GM19328 (cell line): ENCODE results near the gene PEAR1.

Experiments
- ATAC-seq: cut with Tn5 transposase; IDR thresholded peaks from one replicate; pipeline ENCODE4 v1.9.1; 2021; ENCODE audit warnings: mild to moderate bottlenecking, moderate library complexity; ENCODE audit not compliant: unreplicated experiment

PEAR1 gene, protein sequence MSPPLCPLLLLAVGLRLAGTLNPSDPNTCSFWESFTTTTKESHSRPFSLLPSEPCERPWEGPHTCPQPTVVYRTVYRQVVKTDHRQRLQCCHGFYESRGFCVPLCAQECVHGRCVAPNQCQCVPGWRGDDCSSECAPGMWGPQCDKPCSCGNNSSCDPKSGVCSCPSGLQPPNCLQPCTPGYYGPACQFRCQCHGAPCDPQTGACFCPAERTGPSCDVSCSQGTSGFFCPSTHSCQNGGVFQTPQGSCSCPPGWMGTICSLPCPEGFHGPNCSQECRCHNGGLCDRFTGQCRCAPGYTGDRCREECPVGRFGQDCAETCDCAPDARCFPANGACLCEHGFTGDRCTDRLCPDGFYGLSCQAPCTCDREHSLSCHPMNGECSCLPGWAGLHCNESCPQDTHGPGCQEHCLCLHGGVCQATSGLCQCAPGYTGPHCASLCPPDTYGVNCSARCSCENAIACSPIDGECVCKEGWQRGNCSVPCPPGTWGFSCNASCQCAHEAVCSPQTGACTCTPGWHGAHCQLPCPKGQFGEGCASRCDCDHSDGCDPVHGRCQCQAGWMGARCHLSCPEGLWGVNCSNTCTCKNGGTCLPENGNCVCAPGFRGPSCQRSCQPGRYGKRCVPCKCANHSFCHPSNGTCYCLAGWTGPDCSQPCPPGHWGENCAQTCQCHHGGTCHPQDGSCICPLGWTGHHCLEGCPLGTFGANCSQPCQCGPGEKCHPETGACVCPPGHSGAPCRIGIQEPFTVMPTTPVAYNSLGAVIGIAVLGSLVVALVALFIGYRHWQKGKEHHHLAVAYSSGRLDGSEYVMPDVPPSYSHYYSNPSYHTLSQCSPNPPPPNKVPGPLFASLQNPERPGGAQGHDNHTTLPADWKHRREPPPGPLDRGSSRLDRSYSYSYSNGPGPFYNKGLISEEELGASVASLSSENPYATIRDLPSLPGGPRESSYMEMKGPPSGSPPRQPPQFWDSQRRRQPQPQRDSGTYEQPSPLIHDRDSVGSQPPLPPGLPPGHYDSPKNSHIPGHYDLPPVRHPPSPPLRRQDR

DNA sequence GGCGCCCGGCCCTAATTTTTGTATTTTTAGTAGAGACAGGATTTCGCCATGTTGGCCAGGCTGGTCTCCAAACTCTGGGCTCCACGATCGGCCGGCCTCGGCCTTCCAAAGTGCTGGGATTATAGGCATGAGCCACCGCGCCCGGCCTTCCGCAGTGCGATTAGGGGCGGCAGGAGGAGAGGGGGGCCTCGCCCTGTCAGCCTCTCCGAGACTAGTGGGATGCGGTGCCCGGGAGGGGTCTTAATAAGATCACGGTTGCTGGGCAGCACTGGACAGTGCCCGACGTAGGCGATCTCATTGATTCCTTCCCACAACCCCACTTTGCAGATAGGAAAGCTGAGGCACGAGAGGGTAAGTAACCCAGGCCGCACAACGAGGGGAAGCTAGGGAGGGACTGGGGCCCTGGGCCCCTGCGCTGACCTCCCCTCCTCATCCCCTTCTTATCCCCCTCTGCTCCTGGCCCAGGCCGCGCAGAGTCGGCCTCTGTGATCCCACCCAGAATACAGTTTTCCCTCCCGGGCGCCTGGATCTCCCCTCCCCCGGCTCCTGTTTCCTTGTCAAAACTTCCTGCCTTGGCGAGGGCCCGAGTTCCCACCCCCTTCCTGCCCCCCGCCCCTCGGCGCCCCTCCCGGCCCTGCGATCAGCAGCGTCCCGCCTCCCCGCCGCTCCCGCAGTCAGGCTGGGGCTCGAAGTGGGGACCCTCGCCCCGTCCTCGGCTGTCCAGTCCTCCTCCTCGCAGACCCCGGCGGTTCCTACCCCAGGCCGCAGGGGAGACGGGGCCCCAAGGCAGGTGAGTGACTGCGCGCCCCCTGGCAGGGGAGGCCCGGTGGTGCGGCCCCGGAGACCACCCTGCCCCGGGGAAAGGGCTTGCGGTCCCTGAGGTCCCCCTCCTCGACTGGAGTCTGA lies at the start of gene PEAR1:
Gene PEAR1, plus strand, starts transcription at position 671 of the 906 bp plus-strand sequence. CDS start 10,209 bp downstream, outside the sequence.
- no peak for ATAC-seq

DNA sequence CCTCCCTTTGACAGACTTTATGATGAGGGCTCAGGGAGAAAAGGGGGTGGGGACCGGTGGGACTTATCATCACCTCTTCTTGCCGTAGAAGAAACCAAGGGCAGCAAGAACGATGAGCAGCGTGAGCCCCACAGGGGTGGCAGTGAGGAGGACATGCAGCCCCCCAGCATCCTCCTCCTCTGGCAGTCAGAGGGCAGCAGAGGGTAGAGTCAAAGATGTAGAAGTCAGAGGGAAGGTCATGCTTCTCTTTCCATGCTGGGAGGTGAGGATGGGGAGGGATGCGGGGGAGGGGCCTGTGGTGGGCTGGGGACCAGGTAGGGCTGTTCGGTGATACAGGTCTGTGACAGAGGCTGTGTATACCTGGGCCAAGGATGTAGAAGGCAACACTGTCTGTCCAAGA lies 49.4 kb upstream of the PEAR1 start:
- no peak for ATAC-seq

DNA sequence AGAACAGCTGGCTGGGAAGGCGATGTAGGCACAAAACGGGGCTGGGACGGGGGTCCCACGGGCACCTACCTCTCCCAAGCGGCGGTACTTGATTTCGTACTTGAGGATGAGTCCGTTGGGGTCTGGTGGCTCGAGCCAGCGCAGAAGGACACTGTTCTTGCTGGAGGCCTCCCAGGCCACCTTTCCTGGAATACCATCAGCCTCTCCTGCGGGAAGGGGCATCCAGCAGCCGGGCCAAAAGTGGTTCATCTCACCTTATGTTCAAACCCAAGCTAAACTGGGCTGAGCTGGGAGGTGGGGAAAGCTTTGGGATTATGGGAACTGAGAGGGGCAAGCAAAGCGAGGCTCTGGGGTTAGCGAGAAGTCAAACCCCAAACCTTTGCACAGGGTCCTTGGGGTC lies 48.9 kb upstream of the PEAR1 start:
- no peak for ATAC-seq

DNA sequence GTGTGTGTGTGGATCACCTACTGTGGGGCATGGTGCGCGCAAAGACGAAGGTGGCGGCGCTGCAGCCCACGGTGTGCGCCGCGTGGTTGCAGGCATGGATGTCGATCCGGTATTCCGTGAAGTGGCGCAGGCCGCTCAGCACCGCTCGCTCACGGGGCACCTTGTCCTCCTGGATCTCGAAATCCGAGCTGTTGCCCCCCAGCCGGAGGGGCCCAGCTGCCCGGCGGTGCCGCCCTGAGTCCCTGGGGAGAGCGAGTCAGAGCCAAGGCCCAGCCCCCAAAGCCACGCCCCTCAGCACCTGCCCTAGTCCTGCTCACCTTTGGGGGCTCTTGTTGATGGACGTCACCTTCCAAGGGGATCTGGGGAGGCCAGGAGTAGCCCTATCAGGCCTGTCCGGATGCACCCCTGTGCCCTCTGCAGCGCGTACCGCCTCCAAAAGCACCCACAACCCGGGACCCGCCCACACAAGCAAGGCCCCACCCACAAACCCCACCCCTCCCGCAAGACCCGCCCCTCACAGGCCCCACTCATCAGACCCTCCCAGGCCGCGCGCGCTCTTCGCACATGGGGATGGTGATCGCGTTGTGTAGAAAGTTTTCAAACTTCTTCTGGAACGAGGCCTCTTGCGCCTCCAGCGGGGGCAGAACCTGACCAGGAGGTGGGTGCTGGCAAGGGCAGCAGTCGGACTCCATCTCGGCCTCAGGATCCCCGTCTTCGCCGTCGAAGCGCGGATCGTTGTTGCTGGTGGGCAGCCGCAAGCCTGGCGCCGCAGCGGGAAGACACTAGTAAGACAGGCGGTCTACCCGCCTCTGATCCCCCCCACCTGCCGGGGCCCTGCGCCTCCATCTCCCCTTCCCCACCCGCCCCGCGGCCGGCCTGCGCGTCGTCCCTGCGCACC lies 48.2 kb upstream of the PEAR1 start:
- no peak for ATAC-seq

DNA sequence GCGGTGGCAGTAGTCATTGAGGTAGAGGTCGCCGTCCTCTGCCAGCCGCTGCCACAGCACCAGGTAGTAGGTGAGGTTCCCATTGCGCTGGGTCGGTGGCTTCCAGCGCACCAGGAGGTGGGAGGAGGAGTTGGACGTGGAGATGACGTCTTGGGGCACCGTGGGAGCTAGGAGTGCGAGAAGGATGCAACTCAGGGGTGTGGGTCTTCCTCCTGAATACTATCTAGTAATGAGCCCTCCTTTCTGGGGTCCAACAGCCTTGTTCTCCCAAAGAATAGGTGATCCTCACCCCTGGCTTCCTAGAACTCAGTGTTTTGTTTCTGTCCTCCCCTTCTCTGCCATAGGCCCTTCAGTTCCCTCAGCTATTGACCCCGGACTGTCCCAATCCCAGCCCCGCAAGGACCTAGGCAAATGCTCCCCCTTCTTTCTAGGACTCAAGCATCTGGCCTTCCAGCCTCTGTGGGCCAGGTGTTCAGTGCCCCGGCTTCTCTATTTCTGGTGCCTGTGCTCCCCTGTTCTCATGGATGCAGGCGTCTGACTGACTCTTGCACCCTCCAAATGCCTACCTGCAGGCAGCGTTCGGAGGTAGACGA lies 47.5 kb upstream of the PEAR1 start:
- no peak for ATAC-seq

DNA sequence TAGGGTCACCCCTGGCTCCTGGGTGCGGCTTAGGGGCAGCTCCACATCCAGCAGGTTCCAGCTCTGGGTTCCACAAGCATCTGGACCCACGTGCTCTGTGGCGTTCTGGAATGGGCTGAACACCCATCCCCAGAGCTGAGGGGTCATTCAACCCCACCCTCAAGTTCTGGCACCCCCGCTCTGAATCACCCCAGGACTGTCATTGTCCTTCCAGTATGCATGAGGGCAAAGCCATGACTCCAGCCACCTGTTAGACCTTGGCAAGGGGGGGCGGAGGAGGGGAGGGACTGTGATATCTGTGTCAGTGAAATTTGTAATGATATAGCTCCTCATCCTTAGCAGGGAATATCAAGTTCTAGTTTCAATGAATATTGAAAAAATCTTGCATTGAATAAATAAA lies 46.9 kb upstream of the PEAR1 start:
- no peak for ATAC-seq

DNA sequence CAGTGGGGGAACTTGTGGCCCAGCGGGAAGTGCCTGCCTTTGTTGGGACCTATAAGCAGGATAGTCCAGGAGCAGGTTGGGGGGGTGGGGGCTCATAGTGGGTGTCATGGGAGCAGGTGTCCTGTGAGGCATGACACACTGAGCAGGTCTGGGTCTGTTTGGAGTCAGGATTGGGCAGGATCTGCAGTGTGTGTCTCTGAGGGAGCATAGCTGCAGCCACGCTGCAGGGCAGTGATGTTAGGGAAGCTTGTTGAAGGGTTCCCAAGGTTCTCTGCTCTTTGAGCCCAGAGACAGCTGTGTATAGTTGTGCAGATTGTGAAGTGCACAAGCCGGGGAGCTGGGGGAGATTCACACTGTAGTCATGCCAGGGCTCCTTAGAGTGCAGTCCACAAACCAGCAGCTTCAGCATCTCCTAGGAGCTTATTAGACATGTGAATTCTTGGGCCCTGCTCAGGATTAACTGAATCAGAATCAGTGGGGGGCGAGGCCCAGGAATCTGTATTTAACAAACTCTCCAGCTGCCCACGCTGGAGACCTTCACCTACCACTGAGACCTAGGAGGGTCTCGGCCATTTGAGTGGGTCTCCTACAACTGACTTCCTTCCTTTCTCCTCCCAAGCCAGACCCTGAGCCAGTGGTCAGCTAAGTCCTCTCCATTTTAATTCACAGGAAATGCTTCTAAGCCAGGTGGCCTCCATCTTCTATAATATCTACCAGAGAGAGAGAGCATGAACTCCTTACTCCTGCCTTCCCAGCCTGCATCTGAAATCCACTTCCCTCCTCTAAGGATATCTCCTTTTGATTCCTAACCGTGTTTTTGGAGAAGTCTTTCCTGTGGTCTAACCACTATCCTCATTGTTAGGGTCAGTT lies 45.7 kb upstream of the PEAR1 start:
- ATAC-seq = no peak

DNA sequence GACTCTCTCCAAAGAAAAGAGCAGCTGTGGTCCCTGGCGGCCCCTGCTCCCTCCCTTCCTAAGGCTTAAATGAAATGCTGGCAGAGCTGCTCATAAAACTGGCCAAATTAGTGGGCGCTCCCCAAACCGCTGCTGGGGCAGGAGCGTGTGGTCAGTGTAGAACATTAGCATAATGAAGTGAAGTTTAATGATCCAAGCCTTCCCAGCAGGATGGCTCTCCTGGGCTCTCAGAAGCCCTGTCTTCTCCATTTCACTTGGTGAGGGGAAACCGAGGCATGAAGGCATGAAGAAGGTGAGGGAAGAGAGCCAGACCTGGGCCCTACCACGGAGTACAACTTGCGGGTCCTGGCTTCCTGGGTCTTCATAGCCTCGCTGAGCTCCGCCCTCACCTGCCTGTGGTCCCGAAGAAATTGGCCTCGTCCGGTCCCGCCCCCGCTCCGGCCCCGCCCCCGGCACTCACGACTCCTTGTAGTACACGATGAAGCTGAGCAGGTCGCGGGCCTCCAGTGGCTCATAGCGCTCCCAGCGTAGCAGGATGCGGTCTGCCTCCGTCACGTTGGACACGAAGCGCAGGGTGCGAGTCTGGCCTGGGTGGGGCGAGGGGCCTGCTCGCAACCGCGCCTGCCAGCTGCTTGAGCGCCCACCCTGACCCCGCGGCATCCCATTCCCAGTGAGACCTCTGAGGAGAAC lies 44.9 kb upstream of the PEAR1 start:
- no peak for ATAC-seq

DNA sequence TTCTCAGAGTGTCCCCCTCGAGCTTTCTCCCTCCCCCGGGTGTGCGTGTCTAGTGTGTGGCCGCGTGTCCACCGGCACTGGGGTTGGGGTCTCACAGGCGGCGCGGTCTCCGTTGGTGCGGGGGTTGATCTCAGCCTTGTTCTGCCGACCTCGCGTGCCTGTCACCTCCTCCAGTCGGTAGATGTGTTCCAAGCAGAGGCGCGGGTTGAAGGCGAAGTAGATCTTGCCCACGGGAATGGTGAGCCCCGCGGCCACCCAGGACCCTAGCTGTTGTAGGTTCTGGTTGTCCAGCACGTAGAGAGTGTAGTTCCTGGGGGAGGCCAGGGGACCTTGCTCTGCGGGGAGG lies 44.4 kb upstream of the PEAR1 start:
- ATAC-seq = no peak

DNA sequence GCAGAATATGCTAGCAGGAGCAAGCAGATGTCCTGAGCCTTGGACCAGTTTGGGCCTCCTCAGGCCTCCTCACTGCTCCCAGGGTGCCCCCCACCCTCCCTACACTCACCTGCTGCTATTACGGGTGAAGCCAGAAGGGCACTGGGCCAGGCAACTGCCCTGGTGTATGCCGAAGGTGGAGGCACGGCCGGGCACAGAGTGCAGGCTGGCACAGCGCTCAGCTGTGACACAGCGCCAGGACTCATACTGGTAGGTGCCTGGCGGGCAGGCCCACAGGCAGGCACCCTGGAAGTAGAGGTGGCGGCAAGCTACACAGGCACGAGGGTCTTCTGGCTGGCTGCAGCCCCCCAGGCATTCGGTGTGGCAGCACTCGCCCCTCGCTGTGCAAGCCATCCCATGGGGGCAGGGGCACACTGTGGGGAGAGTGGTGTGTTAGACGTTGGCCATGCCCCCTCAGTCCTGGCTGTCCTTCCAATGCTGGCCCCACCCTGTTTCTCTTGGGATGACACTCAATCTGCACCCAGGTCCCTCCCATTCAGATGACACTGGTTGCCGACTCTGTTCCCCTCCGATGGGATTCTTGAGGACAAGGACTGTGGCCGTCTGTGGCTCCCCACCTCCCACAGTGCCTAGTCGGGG lies 41.6 kb upstream of the PEAR1 start:
- ATAC-seq = no peak

DNA sequence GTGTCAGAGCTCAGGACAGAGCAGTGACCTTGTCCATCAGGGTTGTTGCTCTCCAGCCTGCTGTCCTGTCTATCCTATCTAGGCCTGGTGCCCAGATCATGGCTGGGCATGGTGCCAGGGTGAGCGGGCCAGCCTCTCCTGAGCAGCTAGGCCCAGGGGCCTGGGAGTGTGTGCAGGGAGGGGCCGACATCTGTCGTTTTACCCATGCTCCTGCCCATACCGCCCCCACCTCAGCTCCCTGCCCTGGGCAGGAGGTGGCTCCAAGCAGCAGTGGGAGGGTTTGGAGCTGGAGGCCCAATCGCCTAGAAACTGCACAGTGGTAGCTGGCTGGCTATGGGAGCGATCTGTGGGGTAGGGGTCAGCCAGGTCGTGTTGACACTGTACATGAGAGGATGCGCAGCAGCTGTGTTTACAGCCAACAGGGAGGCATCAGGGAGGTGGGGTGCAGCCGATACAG lies 41.1 kb upstream of the PEAR1 start:
- ATAC-seq = no peak

DNA sequence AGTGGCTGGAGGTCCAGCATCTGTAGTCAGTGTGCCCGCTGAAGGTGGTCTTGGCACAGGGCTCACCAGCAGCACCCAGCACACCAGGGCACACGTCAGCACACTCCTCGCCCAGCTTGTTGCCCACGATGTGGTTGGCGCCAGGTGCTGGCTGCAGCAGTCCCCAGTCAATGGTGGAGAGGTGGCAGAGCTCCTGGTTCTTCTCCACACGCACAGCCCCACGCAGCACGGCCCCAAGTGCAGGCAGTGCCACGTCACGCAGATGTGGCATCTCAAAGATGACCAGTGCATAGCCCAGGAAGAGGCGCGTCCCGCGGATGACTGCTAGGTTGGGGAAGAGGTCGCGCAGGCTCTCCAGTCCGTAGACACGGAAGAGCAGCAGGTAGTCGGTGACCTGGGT lies 39.8 kb upstream of the PEAR1 start:
- ATAC-seq = no peak

DNA sequence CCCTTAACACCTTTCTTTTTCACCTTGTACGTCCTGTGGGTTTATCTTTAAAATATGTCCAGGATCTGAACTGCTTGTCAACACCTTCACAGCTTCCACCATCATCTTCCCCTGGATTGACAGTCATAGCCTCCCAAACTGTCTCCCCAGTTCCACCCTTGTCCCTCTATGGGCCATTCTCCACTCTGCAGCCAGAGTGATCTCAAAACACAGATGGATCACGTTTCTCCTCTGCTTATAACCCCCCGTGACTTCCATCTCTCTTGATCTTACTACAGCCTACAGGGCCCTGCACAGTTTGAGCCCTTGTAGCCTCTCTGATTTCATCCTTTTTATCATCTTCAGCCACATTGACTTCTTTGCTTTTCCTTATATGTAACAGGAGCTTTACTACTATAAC lies 38.9 kb upstream of the PEAR1 start:
- ATAC-seq = no peak

DNA sequence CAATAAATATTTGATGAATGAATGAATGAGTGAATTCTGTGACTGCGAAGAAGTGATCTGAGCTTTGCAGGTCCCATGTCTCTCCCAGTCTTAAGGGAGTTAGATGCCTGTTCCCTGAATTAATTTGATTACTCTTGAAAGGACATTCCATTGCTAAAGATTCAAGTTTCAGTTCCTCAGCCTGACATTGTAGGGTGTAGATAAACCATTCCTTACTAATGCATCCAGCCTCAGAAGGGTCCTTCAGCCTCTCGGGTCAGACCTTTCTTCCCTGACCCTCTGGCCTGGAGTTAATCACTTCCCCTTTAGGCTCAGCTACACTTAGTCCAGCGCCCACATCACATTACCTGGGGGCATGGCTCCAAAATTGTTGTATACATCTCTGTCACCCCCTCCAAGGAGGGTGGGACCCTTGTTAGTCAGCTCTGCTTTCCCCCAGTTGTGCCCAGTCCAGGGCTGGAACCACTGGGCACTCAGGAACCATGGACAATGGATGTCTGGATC lies 37.2 kb upstream of the PEAR1 start:
- ATAC-seq = no peak

DNA sequence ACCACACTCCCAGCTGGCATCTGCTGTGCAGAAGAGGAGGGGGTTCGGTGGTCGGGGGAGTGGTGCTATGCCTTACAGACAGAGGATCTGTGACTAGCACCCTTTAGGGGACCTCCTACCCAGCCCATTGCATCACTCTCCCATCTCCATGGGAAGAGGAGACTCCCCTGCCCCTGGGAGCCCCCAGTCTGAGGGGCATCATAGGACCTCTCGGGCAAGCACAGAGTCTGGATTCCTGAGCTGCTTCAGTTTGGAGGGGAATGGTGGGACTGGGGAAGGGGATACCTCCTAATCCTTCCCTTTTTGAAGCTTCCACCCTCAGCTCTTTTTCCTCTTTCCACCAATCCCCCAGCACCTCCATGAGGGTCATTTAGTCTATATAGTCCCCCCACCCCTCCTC lies 36.0 kb upstream of the PEAR1 start:
- ATAC-seq = no peak

DNA sequence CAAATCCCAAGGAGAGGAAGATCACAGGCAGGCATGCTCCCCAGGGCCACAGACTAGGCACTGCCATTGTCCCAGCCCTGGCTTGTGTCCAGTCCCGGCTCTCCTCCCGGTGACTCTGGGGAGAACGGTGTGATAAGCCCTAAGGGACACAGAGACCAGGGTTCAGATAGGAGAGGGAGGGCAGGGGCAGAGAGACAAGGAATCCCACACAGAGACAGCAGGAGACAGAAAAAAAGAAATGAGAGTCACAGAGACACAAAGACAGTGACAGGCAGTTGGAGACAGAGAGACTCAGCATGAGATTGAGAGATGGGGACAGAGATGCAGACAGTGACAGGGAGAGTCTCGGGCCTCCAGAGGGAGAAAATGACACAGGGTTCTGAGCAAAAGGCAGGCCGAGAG lies 35.0 kb upstream of the PEAR1 start:
- no peak for ATAC-seq

DNA sequence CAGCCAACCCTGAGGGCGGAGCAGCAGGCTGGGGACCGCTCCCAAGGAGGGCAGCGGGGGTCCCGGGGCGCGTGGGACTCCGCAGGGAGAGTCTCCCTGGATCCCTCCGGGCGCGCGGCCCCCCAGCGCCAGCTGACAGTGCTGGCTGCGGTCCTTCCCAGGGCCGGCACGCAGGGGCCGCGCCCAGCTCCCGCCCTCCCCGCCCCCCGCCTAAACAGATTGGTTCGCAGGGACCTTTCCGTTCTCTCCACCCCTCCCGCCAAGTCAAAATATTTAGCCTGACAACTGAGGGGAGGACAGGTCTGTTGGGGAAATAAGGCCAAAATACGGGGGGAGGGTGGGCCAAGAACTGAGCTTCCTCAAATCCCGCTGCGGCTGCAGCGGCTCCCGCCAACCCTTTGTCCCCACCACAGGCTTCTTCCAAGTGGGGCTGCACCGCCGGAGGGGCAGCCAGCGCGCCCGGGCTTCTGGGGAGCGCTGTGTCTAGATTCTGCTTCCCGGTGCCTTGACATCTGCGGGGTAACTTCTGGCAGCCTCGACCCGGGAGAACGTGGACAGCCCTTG lies 34.5 kb upstream of the PEAR1 start, which contains the start of gene INSRR:
Gene INSRR, minus strand, starts transcription at position 159 of the 564 bp plus-strand sequence. CDS start 496 bp downstream, outside the sequence.
- no peak for ATAC-seq
